ENCODE results near the gene FKBP1B.
"Not testable (repeated sequence)": the region's sequence is repeated elsewhere in the genome, so short reads cannot be mapped to it uniquely, and the experiment has no call there.

The FKBP1B gene

GRCh38 chr2:24011250-24012104, 38.1 kb upstream of the FKBP1B start:
- Histone ChIP-seq H3K9ac (ENCODE audit: low read depth, low read length) (no peak overlapping the region), H3K9me3 (ENCODE audit: insufficient read depth, low read length, severe bottlenecking) (no peaks in the 10 kb centered on the region), H3K27ac (ENCODE audit: low read length) (no peak overlapping the region), H4K20me1 (ENCODE audit: insufficient read depth, low read length) (no peaks in the 10 kb centered on the region), H3K27me3 (ENCODE audit: insufficient read depth, low read length, poor library complexity) (no peaks in the 10 kb centered on the region), H3K36me3 (ENCODE audit: insufficient read depth, low read length) (no peaks in the 10 kb centered on the region), H2AFZ (ENCODE audit: low read depth, low read length) (no peak overlapping the region), H3K4me2 (ENCODE audit: insufficient read depth, low read length) (no peak overlapping the region), H3K4me1 (ENCODE audit: insufficient read depth, low read length) (no peaks in the 10 kb centered on the region), H3K4me3 (ENCODE audit: low read depth in 1 of 2, low read length in 2 of 2) (no peak overlapping the region), H3K79me2 (ENCODE audit: insufficient read depth, low read length) (no peaks in the 10 kb centered on the region)
- no peak for DNase-seq
- ATAC-seq (ENCODE audit: insufficient read depth, low read depth), result no peak
- TF ChIP-seq EZH2 (IDR thresholded peaks at IDR 0.05; ENCODE audit: borderline replicate concordance, low read depth, low read length, severe bottlenecking) (no peak), CTCF (IDR thresholded peaks at IDR 0.05; ENCODE audit: borderline replicate concordance, extremely low read depth, low read length, poor library complexity, severe bottlenecking) (no peak)

- Histone ChIP-seq H3K79me2 (ENCODE audit: insufficient read depth, low read length) (no peaks in the 10 kb centered on the region), H4K20me1 (ENCODE audit: insufficient read depth, low read length) (no peaks in the 10 kb centered on the region), H3K4me3 (ENCODE audit: low read depth in 1 of 2, low read length in 2 of 2) (no peak overlapping the region), H3K9me3 (ENCODE audit: insufficient read depth, low read length, severe bottlenecking) (no peaks in the 10 kb centered on the region), H3K27me3 (ENCODE audit: insufficient read depth, low read length, poor library complexity) (no peaks in the 10 kb centered on the region), H3K9ac (ENCODE audit: low read depth, low read length) (no peak overlapping the region), H3K4me1 (ENCODE audit: insufficient read depth, low read length) (no peaks in the 10 kb centered on the region), H3K4me2 (ENCODE audit: insufficient read depth, low read length) (no peak overlapping the region), H3K27ac (ENCODE audit: low read length) (no peak overlapping the region), H3K36me3 (ENCODE audit: insufficient read depth, low read length) (no peaks in the 10 kb centered on the region), H2AFZ (ENCODE audit: low read depth, low read length) (no peak overlapping the region)
- ATAC-seq (ENCODE audit: insufficient read depth, low read depth) (no peak), DNase-seq (no peak)
- TF ChIP-seq EZH2 (IDR thresholded peaks at IDR 0.05; ENCODE audit: borderline replicate concordance, low read depth, low read length, severe bottlenecking) (no peak), CTCF (IDR thresholded peaks at IDR 0.05; ENCODE audit: borderline replicate concordance, extremely low read depth, low read length, poor library complexity, severe bottlenecking) (no peak)
Measured at GRCh38 chr2:24012521-24013188, 36.9 kb upstream of the FKBP1B start.

DNA sequence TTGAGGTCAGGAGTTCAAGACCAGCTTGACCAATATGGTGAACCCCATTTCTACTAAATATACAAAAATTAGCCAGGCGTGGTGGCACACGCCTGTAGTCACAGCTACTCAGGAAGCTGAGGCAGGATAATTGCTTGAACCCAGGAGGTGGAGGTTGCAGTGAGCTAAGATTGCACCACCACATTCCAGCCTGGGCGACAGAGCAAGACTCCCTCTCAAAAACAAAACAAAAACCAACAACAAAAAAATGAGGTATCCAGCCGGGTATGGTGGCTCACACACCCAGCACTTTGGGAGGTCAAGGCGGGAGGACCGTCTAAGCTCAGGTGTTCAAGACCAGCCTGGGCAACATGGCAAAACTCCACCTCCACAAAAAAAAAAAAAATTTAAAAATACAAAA, 34.6 kb upstream of the FKBP1B start:
- not testable (repeated sequence) for H3K9ac ChIP-seq (ENCODE audit: low read depth, low read length); H3K79me2 ChIP-seq (ENCODE audit: insufficient read depth, low read length); H2AFZ ChIP-seq (ENCODE audit: low read depth, low read length); H3K4me3 ChIP-seq (ENCODE audit: low read depth in 1 of 2, low read length in 2 of 2); DNase-seq; H4K20me1 ChIP-seq (ENCODE audit: insufficient read depth, low read length); H3K27ac ChIP-seq (ENCODE audit: low read length); H3K9me3 ChIP-seq (ENCODE audit: insufficient read depth, low read length, severe bottlenecking); H3K36me3 ChIP-seq (ENCODE audit: insufficient read depth, low read length); H3K4me2 ChIP-seq (ENCODE audit: insufficient read depth, low read length); H3K4me1 ChIP-seq (ENCODE audit: insufficient read depth, low read length); ATAC-seq (ENCODE audit: insufficient read depth, low read depth); H3K27me3 ChIP-seq (ENCODE audit: insufficient read depth, low read length, poor library complexity)

All from DND-41 (cell line).